ENCODE data around the gene SMIM7.

DNA sequence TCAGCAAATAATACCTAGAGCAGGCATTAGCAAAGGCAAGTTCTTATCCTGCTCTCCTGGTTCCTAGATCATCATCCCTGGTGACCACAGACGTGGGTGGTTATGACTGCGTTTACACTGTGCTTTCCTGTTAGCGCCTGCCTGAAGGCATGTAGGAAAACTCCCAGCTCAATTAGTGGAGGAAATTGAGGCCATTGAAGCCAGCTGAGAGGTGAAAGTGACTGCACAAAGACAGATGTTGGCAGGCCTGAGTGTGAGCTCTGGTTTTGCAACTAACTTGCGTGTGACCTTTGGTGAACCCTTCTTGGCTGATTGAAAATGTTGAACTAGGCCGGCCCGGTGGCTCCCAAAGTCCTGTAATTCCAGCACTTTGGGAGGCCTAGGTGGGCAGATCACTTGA is 42.2 kb upstream of the SMIM7 start:
- TF ChIP-seq EZH2 (optimal IDR thresholded peaks at IDR 0.05; ENCODE audit: low read depth, low read length) (no peak), CTCF (IDR thresholded peaks at IDR 0.05; ENCODE audit: low read length) (no peak)
